ENCODE data around the gene CAPN10.

The CAPN10 gene

GRCh38 chr2:240590681-240591111 lies 4.2 kb downstream of the CAPN10 start:
- no peak for DNase-seq

- DNase-seq = no peak
These were observed 4.7 kb downstream of the CAPN10 start for GRCh38 chr2:240591226-240591625.

GRCh38 chr2:240591784-240592183 lies 5.2 kb downstream of the CAPN10 start:
- no peak for DNase-seq

DNA sequence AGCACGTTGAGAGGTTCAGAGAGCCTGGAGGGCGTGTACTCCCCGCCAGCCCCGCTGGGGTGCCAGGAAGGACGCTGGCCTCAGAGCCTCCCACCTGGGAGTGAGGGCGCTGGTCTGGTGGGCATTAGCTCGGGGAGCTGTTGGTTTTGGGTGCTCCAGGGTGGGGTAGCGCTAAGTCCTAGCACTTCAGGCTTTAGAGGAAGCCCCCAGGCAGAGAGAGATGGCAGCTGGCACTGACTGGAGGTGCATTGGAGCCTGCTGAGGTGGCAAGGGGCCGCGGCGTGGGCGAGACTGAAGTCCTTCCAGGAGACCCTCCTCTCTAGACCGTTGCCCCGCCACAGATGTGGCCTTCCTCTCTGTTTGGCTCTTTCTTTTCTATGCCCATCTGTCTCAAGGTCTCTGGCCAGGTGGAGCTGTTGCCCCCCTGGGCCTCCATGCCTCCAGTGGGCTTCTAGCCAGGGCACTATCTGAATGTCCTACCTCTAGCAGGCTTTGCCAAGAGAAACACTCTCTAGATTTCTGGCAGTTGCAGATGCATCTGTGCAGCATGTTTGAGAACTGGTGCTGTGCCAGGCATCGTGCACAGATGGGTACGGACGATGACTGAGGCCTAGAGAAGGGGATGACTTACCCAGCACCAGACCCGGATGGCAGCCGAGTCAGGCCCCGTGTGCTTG lies 6.6 kb downstream of the CAPN10 start:
- no peak for DNase-seq

DNA sequence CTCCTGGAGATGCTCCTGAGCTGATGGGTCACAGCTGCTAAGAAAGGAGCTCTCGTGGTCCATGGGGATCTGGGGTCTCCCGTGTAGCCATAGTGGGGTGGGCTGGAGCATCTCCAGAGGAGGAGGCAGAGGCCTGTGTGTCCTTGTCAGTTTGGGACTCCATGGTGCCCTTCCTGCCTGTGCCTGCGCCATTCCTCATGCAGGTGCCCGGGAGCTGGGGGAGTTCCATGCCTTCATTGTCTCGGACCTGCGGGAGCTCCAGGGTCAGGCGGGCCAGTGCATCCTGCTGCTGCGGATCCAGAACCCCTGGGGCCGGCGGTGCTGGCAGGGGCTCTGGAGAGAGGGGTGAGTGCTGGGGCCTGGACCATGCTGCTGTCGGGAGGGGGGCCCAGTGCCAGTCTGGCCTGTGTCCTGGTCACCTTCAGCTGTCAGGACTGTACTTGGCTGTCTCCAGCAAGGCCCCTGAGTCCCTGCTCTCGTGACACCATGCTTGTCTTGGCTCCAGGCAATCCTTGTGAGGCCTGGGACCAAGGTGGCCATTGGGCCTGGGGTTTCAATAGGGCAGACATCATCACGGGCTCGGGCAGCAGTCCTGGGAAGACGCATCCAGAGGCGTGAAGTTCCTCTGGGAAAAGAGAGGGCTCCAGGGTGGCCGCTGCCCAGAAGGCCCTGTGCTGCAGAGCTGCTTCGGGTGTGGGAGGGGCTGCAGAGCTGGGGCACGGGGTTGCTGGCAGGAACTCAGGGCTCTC lies 7.3 kb downstream of the CAPN10 start:
- DNase-seq = no peak

- no peak for DNase-seq
These were observed 8.2 kb downstream of the CAPN10 start for GRCh38 chr2:240594511-240595380.

DNA sequence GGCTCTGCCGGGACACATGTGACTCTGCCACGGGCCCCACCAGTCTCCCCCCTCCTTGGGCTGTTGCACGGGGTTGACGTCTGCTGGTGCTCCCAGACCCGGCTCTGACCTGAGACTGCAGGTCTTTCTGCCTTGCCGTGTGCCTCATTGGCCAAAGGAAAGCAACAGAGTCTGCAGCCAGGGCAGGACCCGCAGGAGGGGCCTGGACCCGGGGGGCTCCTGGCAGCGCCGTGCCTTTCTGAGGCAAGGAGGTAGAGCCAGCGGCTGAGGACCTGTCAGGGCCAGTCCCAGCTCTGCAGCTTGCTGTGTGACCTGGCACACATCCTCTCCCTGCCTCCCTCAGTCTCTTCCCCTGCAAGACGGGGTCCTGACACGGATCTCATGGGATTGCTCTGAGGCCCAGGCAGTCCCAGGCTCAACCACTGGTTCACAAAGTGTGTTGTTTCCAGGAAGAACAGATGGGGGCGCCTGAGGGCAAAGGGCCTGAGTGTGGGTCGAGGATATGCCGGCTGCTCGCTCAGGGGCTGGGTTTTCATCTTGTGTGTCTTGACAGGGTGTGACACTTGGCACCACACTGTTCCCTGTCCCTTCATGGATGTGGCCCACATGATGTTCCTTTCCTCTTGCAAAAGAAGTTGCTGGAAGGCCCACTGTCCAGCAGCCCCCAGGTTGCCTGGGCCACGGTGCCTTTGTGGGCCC lies 9.0 kb downstream of the CAPN10 start:
- DNase-seq = no peak

- no peak for DNase-seq
These were observed 9.5 kb downstream of the CAPN10 start for GRCh38 chr2:240596080-240596460.

GRCh38 chr2:240596491-240596931 lies 10.0 kb downstream of the CAPN10 start:
- DNase-seq = no peak

GRCh38 chr2:240597054-240597418 lies 10.5 kb downstream of the CAPN10 start:
- no peak for DNase-seq

GRCh38 chr2:240597419-240598181 lies 11.1 kb downstream of the CAPN10 start:
- no peak for DNase-seq

DNA sequence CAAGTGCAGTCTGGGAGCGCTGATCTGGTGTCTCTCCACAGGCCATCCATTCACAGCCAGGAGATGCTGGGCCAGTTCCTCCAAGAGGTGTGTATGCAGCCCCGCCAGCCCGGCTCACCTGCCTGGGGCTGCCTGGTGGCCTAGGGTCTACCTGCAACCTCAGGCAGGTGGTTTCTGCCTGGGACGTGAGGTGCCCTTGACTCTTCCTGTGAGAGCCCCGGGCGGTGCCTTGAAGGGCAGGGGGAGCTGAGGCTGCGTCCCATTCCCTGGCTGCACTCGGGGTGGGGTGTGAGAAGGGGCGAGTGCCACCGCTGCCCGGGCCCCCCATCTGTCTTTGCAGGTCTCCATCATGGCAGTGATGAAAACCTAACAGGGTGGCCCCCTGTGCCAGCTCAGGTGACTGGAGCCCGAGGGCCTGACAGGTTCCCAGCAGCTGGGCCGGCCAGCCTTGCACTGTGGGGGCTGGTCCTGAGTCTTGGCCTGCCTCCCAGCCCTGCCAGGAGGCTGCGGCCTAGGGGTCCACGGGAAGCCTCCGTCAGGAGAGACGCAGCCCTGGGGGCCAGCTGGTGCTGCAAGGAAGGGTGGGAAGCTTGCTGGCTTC lies 11.9 kb downstream of the CAPN10 start:
- DNase-seq = no peak

DNA sequence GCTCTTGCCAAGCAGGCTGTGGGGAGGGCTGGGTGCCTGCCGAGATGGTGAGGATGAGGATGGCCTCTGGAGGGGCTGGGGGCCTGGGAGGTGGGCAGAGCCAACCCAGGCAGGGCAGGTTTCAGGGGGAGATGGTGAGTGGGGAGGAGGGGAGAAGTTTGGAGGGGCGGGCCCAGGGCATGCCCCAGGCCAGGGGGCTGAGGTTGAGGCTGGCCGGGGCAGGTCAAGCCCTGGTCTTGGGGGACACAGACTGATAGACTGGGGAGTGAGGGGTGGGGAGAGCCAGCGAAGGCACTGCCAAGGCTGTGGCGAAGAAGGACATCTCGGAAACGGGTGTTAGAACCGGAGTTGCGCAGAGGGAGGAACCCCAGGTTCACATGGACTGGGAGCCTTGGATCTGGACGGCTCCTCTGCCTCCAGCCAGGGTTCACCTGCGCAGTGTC lies 12.6 kb downstream of the CAPN10 start:
- DNase-seq = no peak

- no peak for DNase-seq
These were observed 14.0 kb downstream of the CAPN10 start for GRCh38 chr2:240600451-240600961.

DNA sequence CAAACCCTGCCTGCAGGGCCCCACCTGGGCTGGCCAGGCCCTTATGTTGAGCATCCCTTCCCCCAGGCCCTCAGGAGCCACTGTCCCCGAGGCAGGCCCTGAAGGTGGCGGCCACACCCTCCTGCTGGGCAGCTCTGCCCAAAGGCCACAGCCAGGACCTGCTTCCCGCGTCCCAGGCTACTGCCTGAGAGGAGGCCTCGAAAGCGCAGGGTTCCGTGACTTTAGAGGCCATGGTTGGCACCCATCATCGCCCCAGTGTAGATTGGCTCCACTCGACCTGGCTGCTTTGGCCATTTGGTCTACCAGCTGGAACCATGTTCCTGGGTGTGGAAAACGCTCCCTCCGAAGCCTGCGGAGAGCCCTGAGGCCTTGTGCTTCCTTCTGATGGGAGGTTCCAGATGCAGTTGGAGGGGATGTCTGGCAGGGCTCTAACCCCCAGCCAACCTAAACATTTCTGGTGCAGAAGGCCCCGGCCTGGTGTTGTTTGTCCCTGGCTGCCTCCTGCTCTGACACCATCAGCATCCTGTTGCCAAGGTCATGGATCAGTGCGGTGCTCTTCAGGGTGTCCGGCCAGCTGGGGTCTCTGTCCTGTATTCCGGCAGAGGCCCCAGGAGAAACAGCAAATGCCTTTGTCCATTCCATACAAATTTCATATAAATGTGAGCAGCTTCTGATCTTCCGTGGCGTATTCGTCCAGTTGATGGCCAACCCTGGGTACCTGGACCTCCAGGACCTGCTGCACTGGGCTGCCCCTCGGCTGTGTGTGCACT lies 14.7 kb downstream of the CAPN10 start:
- DNase-seq = no peak

DNA sequence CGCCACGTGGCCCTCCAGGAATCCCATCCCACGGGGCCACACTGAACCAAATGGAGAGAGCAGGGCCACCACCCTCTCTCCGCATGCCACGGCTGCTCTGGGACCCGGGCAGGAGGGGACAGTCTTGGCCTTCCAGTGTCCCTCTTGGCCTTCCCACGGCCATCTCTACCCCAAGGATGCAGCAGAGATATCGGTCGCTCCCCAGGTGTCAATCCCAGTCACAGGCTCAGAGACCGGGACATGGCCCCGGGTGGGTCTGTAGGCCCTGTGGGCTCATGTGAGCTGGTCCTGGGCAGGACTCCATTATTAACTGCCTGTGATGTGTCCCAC lies 15.3 kb downstream of the CAPN10 start:
- DNase-seq = no peak

DNA sequence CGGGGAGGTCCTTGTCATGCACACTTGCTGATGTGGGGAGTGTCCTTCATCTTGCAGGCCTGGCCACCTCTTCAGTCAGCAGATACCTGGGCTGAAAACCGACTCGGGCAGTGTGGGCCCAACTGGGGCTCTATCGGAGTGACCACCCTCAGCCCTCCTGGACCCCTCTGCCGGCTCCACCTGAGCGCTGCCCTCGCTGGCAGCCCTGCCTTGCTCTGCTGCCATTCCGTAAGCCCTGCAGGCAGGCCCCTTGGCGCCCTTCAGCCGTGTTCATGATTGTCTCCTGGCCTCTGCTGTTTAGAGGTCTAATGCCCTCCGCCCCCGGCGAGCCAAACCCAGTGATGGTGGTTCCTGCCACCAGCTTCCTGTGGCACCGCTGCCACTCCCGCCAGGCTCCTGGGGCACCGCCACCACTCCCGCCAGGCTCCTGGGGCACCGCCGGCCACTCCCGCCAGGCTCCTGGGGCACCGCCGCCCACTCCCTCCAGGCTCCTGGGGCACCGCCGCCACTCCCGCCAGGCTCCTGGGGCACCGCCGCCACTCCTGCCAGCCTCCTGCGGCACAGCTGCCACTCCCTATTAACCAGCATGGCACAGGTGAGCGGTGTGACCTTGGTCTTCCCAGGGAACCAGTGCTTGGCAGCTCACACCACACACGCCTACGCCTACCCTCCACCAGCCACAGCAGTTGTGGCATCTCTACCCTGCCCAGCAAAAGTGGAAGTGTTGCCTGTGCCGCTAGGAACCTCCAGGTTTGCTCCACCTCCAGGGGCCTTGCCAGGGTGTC lies 15.9 kb downstream of the CAPN10 start:
- no peak for DNase-seq

GRCh38 chr2:240603081-240603835 lies 16.7 kb downstream of the CAPN10 start:
- DNase-seq = no peak

GRCh38 chr2:240603846-240604245 lies 17.3 kb downstream of the CAPN10 start:
- no peak for DNase-seq
